Gastrocnemius medialis (tissue), 4 donors: ENCODE data around the gene SPRR1B. TPM values are rescaled to one million over a fixed set of nuclear protein-coding genes. Genes with fewer than 3 reads are reported as not detected.

ENCODE experiments used
- ATAC-seq, 2 donors: fragments of 150-250 bp; one replicate each; pipeline ENCODE4 v1.9.1; 2016
- DNase-seq, 2 donors: peaks; one replicate each; pipeline ENCODE4 v3.0.0-alpha.2; 2019
- H3K27ac ChIP-seq, 4 donors: fragments of 200-600 bp; sonication (generic); 1 replicate in 1 of 4; 2 replicates in 3 of 4; pipeline ENCODE4 v1.5.1; 2016 to 2018; ENCODE audit warnings: mild to moderate bottlenecking in 2 of 4, moderate library complexity in 1 of 4
- H3K27me3 ChIP-seq, 3 donors: fragments of 200-600 bp; sonication (generic) in 2 of 3; 1 replicate in 1 of 3; 2 replicates in 2 of 3; pipeline versions ENCODE4 v1.5.1 to v1.6.0; 2016 to 2019; ENCODE audit warnings: mild to moderate bottlenecking in 1 of 3, moderate library complexity in 1 of 3
- H3K36me3 ChIP-seq, 2 donors: fragments of 200-600 bp; sonication (generic) in 1 of 2; one replicate each; pipeline ENCODE4 v1.5.1; 2017 to 2018
- H3K4me1 ChIP-seq, 2 donors: fragments of 200-600 bp; sonication (generic) in 1 of 2; one replicate each; pipeline ENCODE4 v1.5.1; 2016 to 2017; ENCODE audit warnings: mild to moderate bottlenecking in 2 of 2
- H3K4me3 ChIP-seq, 4 donors: fragments of 200-600 bp; sonication (generic) in 3 of 4; 1 replicate in 1 of 4; 2 replicates in 3 of 4; pipeline ENCODE4 v1.5.1; 2016 to 2019; ENCODE audit warnings: mild to moderate bottlenecking in 2 of 4
- H3K9me3 ChIP-seq, 3 donors: fragments of 200-600 bp; sonication (generic) in 2 of 3; 1 replicate in 1 of 3; 2 replicates in 2 of 3; pipeline ENCODE4 v1.5.1; 2016 to 2019
- CTCF ChIP-seq, 5 experiments: fragments of 450-650 bp in 3 of 5; fragments of 200-600 bp in 2 of 5; sonication (generic) in 2 of 5; IDR thresholded peaks in 4 of 5; conservative IDR thresholded peaks in 1 of 5; 1 replicate in 4 of 5; 2 replicates in 1 of 5; pipeline ENCODE4 v1.5.1; 2016 to 2019; ENCODE audit warnings: antibody characterized with exemption in 5 of 5, mild to moderate bottlenecking in 3 of 5, moderate library complexity in 3 of 5
- POLR2A ChIP-seq, 2 donors: fragments of 450-650 bp; IDR thresholded peaks; one replicate each; pipeline ENCODE4 v1.6.1; 2017; ENCODE audit warnings: antibody characterized with exemption in 2 of 2, mild to moderate bottlenecking in 2 of 2, moderate library complexity in 2 of 2
- in situ Hi-C, 4 donors: fragments of 200-750 bp; cut with MboI; loops; one replicate each; pipeline versions ENCODE4 v1.15.0 to v1.8.0; 2017; ENCODE audit warnings: low sequenced_read_pairs in 4 of 4
- intact Hi-C: fragments of 100-400 bp; cut with DNase I; formaldehyde crosslinking; loops from one replicate; pipeline ENCODE4 v1.15.1; 2023; ENCODE audit warnings: low total_unique reads
- total RNA-seq, 4 donors: library from RNA; depleted of rRNA; stranded (reverse); fragments of >200 nt; gene quantifications; one replicate each; pipeline versions ENCODE4 v1.1.0 to v1.2.3, GENCODE V29; 2016

The SPRR1B gene
- total RNA-seq, 4 donors from 2014 or later = not detected

- intact Hi-C loops = no loop called here
Measured at GRCh38 chr1:153023109-153023508, 7.9 kb upstream of the SPRR1B start.

GRCh38 chr1:153024413-153024812 lies 6.6 kb upstream of the SPRR1B start:
- H3K4me3 ChIP-seq = no peak overlapping the region
- no peak overlapping the region for H3K27ac ChIP-seq
- H3K4me1 ChIP-seq = no peaks in the 10 kb centered on the region
- intact Hi-C loops (no loop called here), in situ Hi-C loops (no loop called here)
- DNase-seq = no peak
- no peaks in the 10 kb centered on the region for H3K36me3 ChIP-seq
- no peaks in the 10 kb centered on the region for H3K27me3 ChIP-seq
- ATAC-seq = no peak
- H3K9me3 ChIP-seq = no peaks in the 10 kb centered on the region
- TF ChIP-seq POLR2A (IDR thresholded peaks at IDR 0.05) = no peak
- no peak for TF ChIP-seq CTCF (IDR thresholded peaks at IDR 0.05 in 4 of 5, conservative IDR thresholded peaks at IDR 0.05 in 1 of 5)

More at GRCh38 chr1:153023109-153023508, 7.9 kb upstream of the SPRR1B start:
- no peaks in the 10 kb centered on the region for H3K9me3 ChIP-seq
- DNase-seq (no peak), ATAC-seq (no peak)
- H3K4me1 ChIP-seq = no peaks in the 10 kb centered on the region
- TF ChIP-seq CTCF (IDR thresholded peaks at IDR 0.05 in 4 of 5, conservative IDR thresholded peaks at IDR 0.05 in 1 of 5) (no peak), POLR2A (IDR thresholded peaks at IDR 0.05) (no peak)
- H3K4me3 ChIP-seq = no peak overlapping the region
- no peaks in the 10 kb centered on the region for H3K36me3 ChIP-seq
- H3K27me3 ChIP-seq = no peaks in the 10 kb centered on the region
- in situ Hi-C loops = no loop called here
- H3K27ac ChIP-seq = no peak overlapping the region

GRCh38 chr1:153025797-153026196 lies 5.2 kb upstream of the SPRR1B start:
- TF ChIP-seq CTCF (IDR thresholded peaks at IDR 0.05 in 4 of 5, conservative IDR thresholded peaks at IDR 0.05 in 1 of 5) (no peak), POLR2A (IDR thresholded peaks at IDR 0.05) (no peak)
- Histone ChIP-seq H3K4me3 (no peak overlapping the region), H3K9me3 (no peaks in the 10 kb centered on the region), H3K4me1 (no peaks in the 10 kb centered on the region), H3K27ac (no peak overlapping the region), H3K27me3 (no peaks in the 10 kb centered on the region), H3K36me3 (no peaks in the 10 kb centered on the region)
- intact Hi-C loops = no loop called here
- no peak for DNase-seq
- in situ Hi-C loops = no loop called here
- ATAC-seq = no peak

- no peak for TF ChIP-seq CTCF (IDR thresholded peaks at IDR 0.05 in 4 of 5, conservative IDR thresholded peaks at IDR 0.05 in 1 of 5)
- TF ChIP-seq POLR2A (IDR thresholded peaks at IDR 0.05) = no peak
- DNase-seq (no peak), ATAC-seq (no peak)
- no peaks in the 10 kb centered on the region for H3K4me1 ChIP-seq
- intact Hi-C loops (no loop called here), in situ Hi-C loops (no loop called here)
- H3K9me3 ChIP-seq = no peaks in the 10 kb centered on the region
- H3K4me3 ChIP-seq = no peak overlapping the region
- H3K36me3 ChIP-seq = no peaks in the 10 kb centered on the region
- H3K27me3 ChIP-seq = no peaks in the 10 kb centered on the region
- H3K27ac ChIP-seq = no peak overlapping the region
Measured at GRCh38 chr1:153028766-153029165, 2.2 kb upstream of the SPRR1B start.

- no peak for DNase-seq
- Histone ChIP-seq H3K9me3 (no peaks in the 10 kb centered on the region), H3K27ac (no peak overlapping the region), H3K4me1 (no peaks in the 10 kb centered on the region), H3K27me3 (no peaks in the 10 kb centered on the region), H3K4me3 (no peak overlapping the region), H3K36me3 (no peaks in the 10 kb centered on the region)
- no peak for TF ChIP-seq CTCF (IDR thresholded peaks at IDR 0.05 in 4 of 5, conservative IDR thresholded peaks at IDR 0.05 in 1 of 5)
- TF ChIP-seq POLR2A (IDR thresholded peaks at IDR 0.05) = no peak
- no peak for ATAC-seq
- in situ Hi-C loops (no loop called here), intact Hi-C loops (no loop called here)
Measured at GRCh38 chr1:153032073-153032472, 1.1 kb downstream of the SPRR1B start.
